OCI-LY7 (cell line): ENCODE measurements around the gene STXBP6. TPM values are rescaled to one million over a fixed set of nuclear protein-coding genes. Genes with fewer than 3 reads are reported as not detected.

Source experiments
- BruUV-seq: library from RNA; stranded (reverse); fragments of 400-500 nt; replicated peaks from 2 replicates; lab custom pipeline; 2021; lab: Mats Ljungman, UMichigan
- CTCF ChIA-PET: fragments of 300-600 bp; sonication (Branson Sonifier 250); formaldehyde crosslinking; loops from one replicate; lab custom pipeline; 2022; ENCODE audit warnings: antibody characterized with exemption; ENCODE audit not compliant: unreplicated experiment; lab: Charles Lee
- POLR2A ChIA-PET: fragments of 300-600 bp; sonication (Branson Sonifier 250); formaldehyde crosslinking; loops from one replicate; lab custom pipeline; 2022; ENCODE audit warnings: antibody characterized with exemption; lab: Charles Lee
- DNase-seq: peaks from one replicate; pipeline ENCODE4 v3.0.0-alpha.2; 2015; ENCODE audit warnings: low spot score
- H2AFZ ChIP-seq: fragments of 200-600 bp; sonication (generic), shearing (Covaris generic); 2 replicates; pipeline ENCODE4 v1.6.1; 2014; ENCODE audit warnings: mild to moderate bottlenecking, antibody characterized with exemption, low read length, moderate library complexity
- H3K27ac ChIP-seq: fragments of 200-600 bp; sonication (generic); 2 replicates; pipeline ENCODE4 v1.5.1; 2014; ENCODE audit warnings: mixed run types, low read depth, mild to moderate bottlenecking, moderate library complexity, low read length, inconsistent platforms; ENCODE audit not compliant: poor library complexity, severe bottlenecking
- H3K36me3 ChIP-seq: fragments of 200-600 bp; sonication (generic); 2 replicates; pipeline ENCODE4 v1.6.1; 2014; ENCODE audit warnings: mild to moderate bottlenecking, antibody characterized with exemption, low read length, moderate library complexity, mixed read lengths; ENCODE audit not compliant: insufficient read depth
- H3K4me1 ChIP-seq: fragments of 200-600 bp; sonication (generic); 2 replicates; pipeline ENCODE4 v1.5.1; 2014; ENCODE audit warnings: mild to moderate bottlenecking, low read length; ENCODE audit not compliant: insufficient read depth, poor library complexity, severe bottlenecking
- H3K4me2 ChIP-seq: fragments of 200-600 bp; sonication (generic); 2 replicates; pipeline ENCODE4 v1.6.1; 2014; ENCODE audit warnings: mild to moderate bottlenecking, low read length
- H3K4me3 ChIP-seq: fragments of 200-600 bp; sonication (generic); 2 replicates; pipeline ENCODE4 v1.5.1; 2014; ENCODE audit warnings: mild to moderate bottlenecking, low read depth, low read length; ENCODE audit not compliant: poor library complexity, severe bottlenecking
- H3K79me2 ChIP-seq: fragments of 200-600 bp; sonication (generic); 2 replicates; pipeline ENCODE4 v1.6.1; 2016; ENCODE audit warnings: low read depth, mild to moderate bottlenecking, low read length, moderate library complexity, mixed read lengths; ENCODE audit not compliant: insufficient read depth
- H3K9me2 ChIP-seq: fragments of 200-600 bp; sonication (generic); 2 replicates; pipeline ENCODE4 v1.6.1; 2016; ENCODE audit warnings: mild to moderate bottlenecking, low read length, mixed read lengths; ENCODE audit not compliant: insufficient read depth
- H3K9me3 ChIP-seq: fragments of 200-600 bp; sonication (generic); 2 replicates; pipeline ENCODE4 v1.6.1; 2014; ENCODE audit warnings: mild to moderate bottlenecking, mixed run types, low read length, mixed read lengths
- H4K20me1 ChIP-seq: fragments of 200-600 bp; sonication (generic); 2 replicates; pipeline ENCODE4 v1.6.1; 2014; ENCODE audit warnings: mild to moderate bottlenecking, antibody characterized with exemption, low read length, moderate library complexity, mixed read lengths; ENCODE audit not compliant: insufficient read depth
- EZH2phosphoT487 ChIP-seq: fragments of 200-600 bp; sonication (generic); IDR thresholded peaks from 2 replicates; pipeline ENCODE4 v1.6.1; 2018; ENCODE audit warnings: low read depth, borderline replicate concordance, mild to moderate bottlenecking, mixed run types, antibody characterized with exemption, low read length, moderate library complexity, mixed read lengths
- intact Hi-C: fragments of 100-400 bp; cut with micrococcal nuclease; formaldehyde crosslinking; loops from one replicate; pipeline ENCODE4 v1.10.0; 2022; ENCODE audit not compliant: unreplicated experiment
- total RNA-seq, 2 experiments: library from RNA; depleted of rRNA in 1 of 2; stranded (reverse); fragments of >200 nt in 1 of 2; shearing (Covaris generic) in 1 of 2; gene quantifications; 2 replicates each; pipeline ENCODE4 v1.2.3, GENCODE V29; 2014 to 2022
- TF ChIP-seq, protein P1 (sequence below): fragments of 200-600 bp; sonication (generic); conservative IDR thresholded peaks from 2 replicates; pipeline ENCODE4 v1.5.1; 2014; ENCODE audit warnings: mild to moderate bottlenecking, antibody characterized with exemption, low read length, moderate library complexity, mixed read lengths

Gene STXBP6
- total RNA-seq, 2 experiments from 2014 or later, result 0.48 TPM; not detected in 1

DNA sequence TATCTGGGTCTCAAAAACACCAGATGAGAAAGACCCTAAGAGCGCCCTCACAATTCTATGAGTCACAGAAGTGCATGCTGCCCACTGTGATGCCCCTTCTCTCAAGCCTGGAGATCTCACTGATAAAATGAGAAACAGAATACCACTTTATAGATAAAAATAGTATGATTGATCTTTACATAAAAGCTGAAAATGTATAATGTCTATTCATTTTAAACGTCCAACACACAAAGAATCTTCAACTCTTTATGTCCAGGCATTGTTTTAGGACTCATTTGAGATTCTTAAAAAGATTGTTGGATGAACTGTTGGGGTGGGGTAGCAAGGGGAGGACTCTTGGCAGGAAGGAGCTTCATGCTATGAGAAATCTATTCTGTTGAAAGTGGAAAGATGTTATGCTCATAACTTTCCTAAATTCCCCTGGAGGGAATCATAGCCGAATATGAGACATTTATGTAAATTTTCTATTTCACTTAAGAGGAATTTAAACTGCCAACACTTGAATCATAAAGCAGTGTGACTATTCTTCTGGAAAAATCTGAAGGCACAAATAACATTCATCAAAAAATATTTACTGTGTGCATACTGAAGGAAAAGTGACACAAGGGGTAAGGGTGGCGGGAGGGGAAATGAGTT is 174.6 kb downstream of the STXBP6 start:
- no peaks in the 10 kb centered on the region for H3K9me2 ChIP-seq
- no peaks in the 10 kb centered on the region for H3K9me3 ChIP-seq
- no peak overlapping the region for H3K27ac ChIP-seq
- TF ChIP-seq EZH2phosphoT487, result no peak
- TF ChIP-seq, protein P1, sequence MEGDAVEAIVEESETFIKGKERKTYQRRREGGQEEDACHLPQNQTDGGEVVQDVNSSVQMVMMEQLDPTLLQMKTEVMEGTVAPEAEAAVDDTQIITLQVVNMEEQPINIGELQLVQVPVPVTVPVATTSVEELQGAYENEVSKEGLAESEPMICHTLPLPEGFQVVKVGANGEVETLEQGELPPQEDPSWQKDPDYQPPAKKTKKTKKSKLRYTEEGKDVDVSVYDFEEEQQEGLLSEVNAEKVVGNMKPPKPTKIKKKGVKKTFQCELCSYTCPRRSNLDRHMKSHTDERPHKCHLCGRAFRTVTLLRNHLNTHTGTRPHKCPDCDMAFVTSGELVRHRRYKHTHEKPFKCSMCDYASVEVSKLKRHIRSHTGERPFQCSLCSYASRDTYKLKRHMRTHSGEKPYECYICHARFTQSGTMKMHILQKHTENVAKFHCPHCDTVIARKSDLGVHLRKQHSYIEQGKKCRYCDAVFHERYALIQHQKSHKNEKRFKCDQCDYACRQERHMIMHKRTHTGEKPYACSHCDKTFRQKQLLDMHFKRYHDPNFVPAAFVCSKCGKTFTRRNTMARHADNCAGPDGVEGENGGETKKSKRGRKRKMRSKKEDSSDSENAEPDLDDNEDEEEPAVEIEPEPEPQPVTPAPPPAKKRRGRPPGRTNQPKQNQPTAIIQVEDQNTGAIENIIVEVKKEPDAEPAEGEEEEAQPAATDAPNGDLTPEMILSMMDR, result no peak
- H2AFZ ChIP-seq, result no peak overlapping the region
- no peaks in the 10 kb centered on the region for H3K36me3 ChIP-seq
- H4K20me1 ChIP-seq, result no peaks in the 10 kb centered on the region
- no TSS peak for BruUV-seq
- no peak overlapping the region for H3K4me3 ChIP-seq
- no peak overlapping the region for H3K4me2 ChIP-seq
- ChIA-PET CTCF (no interaction called here), POLR2A (no interaction called here)
- H3K79me2 ChIP-seq, result no peaks in the 10 kb centered on the region
- no peak for DNase-seq
- no peaks in the 10 kb centered on the region for H3K4me1 ChIP-seq
- intact Hi-C loops, result no loop called here

DNA sequence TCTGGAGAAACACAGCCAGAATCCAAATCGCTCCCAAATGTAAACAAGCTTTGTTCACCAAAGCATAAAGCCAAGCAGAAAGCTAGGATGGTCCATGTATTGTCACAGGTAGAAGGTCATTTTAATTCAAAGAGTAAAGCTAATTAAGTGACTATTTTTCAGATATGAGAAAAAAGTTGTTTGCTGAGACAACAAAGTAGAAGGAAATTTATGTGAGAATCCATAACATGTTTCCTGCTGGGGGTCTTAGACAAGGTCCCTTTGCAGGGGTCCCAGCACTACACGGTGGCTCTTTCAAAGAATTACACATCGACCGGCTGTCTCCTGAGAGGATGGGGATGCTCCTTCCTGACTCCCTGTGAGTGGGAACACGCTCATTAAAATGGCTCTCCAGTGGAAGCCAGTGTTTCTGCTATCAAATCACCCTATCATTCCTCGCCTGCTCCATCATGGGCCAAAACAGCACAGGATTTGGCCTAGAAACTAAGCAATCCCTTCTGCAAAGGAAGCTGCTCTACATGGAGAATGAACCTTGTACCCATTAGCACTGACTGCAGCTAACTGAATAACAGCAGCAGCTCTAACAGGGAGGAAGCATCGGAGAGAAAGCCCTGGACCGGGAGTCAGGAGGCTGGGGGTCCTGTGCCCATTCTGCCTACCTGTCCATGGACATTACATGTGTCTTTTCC is 175.3 kb downstream of the STXBP6 start:
- no peaks in the 10 kb centered on the region for H3K9me3 ChIP-seq
- no peak for TF ChIP-seq EZH2phosphoT487
- no peaks in the 10 kb centered on the region for H3K79me2 ChIP-seq
- no peaks in the 10 kb centered on the region for H4K20me1 ChIP-seq
- H3K27ac ChIP-seq, result no peak overlapping the region
- ChIA-PET CTCF (no interaction called here), POLR2A (no interaction called here)
- intact Hi-C loops, result no loop called here
- no peak overlapping the region for H3K4me2 ChIP-seq
- H3K36me3 ChIP-seq, result no peaks in the 10 kb centered on the region
- no TSS peak for BruUV-seq
- no peak for DNase-seq
- no peaks in the 10 kb centered on the region for H3K9me2 ChIP-seq
- no peaks in the 10 kb centered on the region for H3K4me1 ChIP-seq
- H2AFZ ChIP-seq, result no peak overlapping the region
- H3K4me3 ChIP-seq, result no peak overlapping the region

DNA sequence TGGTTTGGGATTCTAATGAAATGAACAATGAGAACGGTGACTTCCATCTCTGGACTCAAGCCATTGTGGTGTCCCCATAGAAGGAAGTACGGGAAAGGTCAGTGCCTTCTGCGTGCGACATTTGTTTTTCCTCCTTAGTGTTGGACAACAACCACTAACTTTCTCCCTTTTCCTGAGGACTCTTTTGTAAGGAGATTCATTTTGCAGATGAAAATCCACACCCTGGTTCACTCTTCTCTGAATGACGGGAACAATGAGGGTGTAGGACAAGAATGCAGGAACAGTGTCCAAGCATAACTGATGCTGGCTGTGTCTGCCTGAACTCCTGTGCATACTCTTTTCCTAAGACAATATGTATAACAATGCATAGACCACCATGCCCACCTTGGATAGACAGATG is 176.4 kb downstream of the STXBP6 start:
- TF ChIP-seq, protein P1, result no peak
- TF ChIP-seq EZH2phosphoT487, result no peak
- intact Hi-C loops, result no loop called here
- H2AFZ ChIP-seq, result no peak overlapping the region
- no peaks in the 10 kb centered on the region for H3K36me3 ChIP-seq
- no peak overlapping the region for H3K4me2 ChIP-seq
- no peaks in the 10 kb centered on the region for H3K4me1 ChIP-seq
- no peaks in the 10 kb centered on the region; the same call in 1 of the 2 replicates for H4K20me1 ChIP-seq
- H3K79me2 ChIP-seq, result no peaks in the 10 kb centered on the region
- no peaks in the 10 kb centered on the region for H3K9me2 ChIP-seq
- no peaks in the 10 kb centered on the region for H3K9me3 ChIP-seq
- no peak overlapping the region for H3K4me3 ChIP-seq
- no peak overlapping the region for H3K27ac ChIP-seq
- BruUV-seq, result no TSS peak
- DNase-seq, result no peak
- ChIA-PET CTCF (no interaction called here), POLR2A (no interaction called here)
